Loucy (cell line): Measurements from ENCODE around the gene DMRTA2.

Experiments used
- CTCF ChIP-seq: fragments of 200-600 bp; sonication (generic); conservative IDR thresholded peaks from 2 replicates; pipeline ENCODE4 v1.5.1; 2014; ENCODE audit warnings: mild to moderate bottlenecking, antibody characterized with exemption, low read length
- EZH2phosphoT487 ChIP-seq: fragments of 200-600 bp; IDR thresholded peaks from 2 replicates; pipeline ENCODE4 v1.6.1; 2018; ENCODE audit warnings: antibody characterized with exemption, mild to moderate bottlenecking, moderate library complexity, borderline replicate concordance

DNA sequence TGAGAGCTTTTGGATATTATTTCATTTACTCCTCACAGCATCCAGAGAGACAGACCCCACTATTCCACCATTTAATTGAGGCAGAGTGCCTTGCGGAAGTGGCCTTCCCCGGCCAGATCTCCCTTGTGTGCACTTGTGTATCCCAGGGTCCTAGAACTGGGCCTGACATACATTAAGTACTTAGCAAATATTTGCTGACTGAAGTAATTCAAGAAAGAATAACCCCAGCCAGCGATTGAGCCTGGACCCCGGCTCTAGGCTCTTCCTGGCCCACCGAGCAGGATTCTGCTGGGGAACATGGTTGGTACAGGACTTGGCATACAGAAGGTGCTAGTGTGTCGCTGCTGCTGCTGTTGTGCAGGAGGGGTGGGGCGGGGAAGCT lies 8.4 kb downstream of the DMRTA2 start:
- TF ChIP-seq CTCF (no peak), EZH2phosphoT487 (no peak)
